LHCN-M2 (cell line): Measurements from ENCODE around the gene SETD1B. TPM values are rescaled to one million over a fixed set of nuclear protein-coding genes. Genes with fewer than 3 reads are reported as not detected.
"Not testable (repeated sequence)": the region's sequence is repeated elsewhere in the genome, so short reads cannot be mapped to it uniquely, and the experiment has no call there.

ENCODE experiments used
- DNase-seq: peaks from one replicate; pipeline ENCODE4 v3.0.0-alpha.2; 2012; ENCODE audit warnings: low read depth
- total RNA-seq: library from RNA; depleted of rRNA; stranded (reverse); fragments of >200 nt; gene quantifications from 2 replicates; pipeline ENCODE4 v1.2.3, GENCODE V29; 2014

Gene SETD1B
- total RNA-seq, 1 experiment from 2014 or later, result 2.9 TPM

DNA sequence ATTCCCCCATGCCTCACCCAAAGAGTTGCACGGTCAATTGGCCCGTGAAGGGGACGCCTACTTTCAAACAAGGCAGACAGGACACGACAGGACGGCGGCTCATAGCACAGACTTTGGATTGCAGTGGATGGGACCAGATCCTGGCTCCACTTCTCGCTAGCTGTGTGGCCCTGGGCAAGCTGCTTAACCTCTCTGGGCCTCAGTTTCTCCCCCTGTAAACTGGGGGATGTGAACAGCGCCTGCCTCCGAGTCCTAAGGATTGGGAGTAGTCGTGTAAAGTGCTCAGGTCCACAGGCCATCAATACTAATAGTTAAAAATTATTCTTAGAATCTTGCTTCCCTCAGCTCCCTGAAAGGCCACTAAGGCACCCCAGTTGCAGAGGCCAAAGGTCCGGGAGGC, 23.4 kb upstream of the SETD1B start:
- no peak for DNase-seq

DNA sequence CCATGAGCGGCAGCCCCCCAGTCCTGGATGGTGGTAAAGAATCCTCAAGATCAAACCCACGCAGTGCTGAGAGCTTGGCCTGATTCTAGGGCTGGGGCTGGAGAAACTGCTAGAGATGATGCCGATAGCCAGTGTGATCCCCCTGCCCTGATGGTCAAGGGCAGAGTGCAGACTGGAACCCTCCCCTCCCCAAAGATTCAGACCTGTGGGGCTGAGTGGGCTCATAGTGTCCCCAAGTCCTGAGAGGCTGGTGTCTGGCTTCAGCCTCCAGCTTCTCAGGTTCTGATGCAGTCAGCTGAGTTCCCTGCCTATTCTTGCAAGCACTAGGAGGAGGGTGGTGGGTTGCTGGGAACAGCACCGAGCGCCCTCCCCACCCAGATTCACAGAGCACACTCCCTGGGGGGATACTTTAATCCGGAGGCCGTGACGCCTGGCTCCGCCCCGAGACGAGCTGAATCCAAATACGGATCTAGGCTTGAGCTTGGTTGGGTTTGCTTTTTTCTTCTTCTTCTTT, 22.3 kb upstream of the SETD1B start:
- no peak for DNase-seq

DNA sequence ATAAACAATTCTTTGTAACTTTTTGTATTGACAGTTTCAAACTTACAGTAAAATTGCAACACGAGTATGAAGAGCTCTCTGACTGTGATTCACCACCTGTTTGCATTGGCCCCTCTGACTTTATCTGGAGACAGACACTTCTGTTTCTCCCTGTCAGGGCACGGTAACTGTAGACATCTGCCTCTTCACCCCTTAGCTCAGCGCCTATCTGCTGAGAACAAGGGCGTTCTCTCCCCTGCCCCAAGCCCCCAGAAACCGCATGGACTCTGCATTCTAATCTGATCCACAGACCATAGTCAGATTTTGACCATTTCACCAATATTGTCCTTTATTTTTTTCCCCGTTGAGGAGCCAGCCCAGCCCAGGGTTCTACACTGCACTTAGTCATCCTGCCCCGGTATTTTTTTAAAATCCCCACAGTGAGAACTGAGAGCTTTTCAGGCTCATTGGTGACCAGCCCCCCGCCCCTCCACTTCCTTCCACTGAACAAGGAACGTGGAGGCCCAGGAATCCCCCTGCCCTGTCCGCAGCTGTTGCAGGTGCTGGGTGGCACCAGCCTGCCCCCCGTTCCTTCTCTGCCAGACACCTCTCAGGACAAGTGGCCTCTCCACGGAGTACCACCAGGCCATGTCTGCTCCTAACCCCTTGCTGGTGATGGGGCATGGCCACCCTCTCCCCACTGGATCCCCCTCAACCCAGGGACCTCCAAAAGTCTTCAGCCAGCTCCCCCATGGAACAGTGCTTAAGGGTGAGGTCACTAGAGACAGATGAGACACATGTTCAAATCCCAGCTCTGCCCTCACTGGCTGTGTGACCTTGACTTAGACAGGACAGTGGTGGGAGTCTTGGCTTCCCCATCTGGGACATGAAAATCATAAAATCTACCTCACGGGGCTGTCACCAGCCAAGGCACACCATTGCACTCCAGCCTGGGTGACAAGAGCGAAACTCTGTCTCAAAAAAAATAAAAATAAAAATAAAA, 21.5 kb upstream of the SETD1B start:
- peak; percentile 63 for DNase-seq

DNA sequence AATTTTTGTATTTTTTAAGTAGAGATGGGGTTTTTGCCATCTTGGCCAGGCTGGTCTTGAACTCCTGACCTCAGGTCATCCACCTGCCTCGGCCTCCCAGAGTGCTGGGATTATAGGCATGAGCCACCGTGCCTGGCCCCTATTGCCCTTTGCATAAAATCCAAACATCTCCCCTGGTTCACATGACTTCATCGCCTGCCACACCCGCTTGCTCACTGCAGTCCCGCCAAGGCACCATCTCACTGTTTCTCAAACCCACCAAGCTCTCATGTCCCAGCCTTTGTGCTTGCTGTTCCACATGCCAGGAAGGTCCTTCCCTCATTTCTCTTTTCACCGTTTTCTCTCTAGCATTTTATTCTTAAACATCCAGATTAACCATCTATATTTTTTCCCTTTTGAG, 20.0 kb upstream of the SETD1B start:
- no peak for DNase-seq

DNA sequence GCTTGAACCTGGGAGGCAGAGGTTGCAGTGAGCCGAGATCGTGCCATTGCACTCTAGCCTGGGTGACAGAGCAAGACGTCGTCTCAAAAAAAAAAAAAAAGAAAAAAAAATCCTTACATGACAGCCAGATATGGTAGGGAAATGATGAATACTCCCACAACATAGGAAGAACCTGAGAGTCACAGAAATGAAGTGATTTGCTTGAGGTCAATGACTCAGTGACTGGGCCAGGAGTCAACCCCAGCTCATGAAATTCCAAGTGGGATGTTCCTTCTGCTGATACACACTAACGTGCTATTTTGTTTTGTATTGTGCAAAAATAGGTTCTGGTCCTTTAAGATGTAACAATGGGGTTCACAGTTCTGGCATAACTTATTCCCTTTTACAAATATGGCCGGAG, 19.3 kb upstream of the SETD1B start:
- DNase-seq, result peak; percentile 88

DNA sequence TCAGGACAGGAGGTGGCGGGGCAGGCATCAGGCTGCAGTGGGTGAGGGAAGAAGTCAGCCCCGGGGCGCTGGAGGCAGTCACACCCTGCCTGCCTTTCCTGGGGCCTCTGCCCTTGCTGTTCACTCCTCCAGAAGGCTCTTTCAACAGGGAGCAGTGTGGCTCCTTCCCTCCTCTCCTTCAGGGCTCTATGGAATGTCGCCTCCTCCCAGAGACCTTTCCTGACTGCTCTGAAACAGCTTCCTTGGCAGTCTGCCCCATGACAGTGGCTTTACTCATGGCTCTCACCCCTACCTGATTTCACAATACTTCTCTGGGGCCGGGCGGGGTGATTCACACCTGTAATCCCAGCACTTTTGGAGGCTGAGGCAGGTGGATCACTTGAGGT, 17.4 kb upstream of the SETD1B start:
- peak; percentile 90 for DNase-seq

DNA sequence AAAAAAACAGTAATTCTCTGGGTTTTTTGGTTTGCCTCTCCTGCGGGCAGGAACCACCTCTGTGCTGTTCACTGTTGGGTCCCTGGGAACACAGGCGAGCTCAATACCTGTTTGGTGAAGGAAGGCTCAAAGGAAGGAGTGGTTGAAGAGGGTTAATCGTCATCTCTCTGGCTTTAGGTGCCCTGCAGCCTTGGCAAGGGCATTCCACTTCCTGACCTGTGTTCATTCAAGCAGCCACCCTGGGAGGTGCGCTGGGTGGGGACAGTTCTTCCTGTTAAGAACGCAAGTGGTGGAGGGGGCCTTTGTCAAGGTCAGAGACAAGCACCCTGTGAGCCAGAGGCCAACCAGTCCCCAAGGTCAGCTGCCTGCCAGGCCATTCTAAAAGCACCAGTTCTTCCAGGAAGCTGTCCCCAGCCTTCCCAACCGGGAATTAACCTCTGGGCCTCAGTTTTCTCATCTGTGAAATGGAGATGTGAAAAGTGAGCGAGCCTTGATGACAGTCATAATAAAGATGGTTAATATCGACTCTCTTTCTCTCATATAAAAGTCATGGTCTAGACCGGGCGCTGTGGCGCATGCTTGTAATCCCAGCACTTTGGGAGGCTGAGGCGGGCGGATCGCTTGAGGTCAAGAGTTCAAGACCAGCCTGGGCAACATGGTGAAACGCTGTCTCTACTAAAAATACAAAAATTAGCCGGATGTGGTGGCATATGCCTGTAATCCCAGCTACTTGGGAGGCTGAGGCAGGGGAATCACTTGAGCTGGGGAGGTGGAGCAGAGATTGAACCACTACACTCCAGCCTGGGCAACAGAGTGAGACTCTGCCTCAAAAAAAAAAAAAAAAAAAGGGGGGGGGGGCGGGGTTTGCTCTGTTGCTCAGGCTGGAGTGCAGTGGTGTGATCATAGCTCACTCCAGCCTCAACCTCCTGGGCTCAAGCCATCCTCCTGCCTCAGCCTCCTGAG, 16.5 kb upstream of the SETD1B start:
- no peak for DNase-seq

DNA sequence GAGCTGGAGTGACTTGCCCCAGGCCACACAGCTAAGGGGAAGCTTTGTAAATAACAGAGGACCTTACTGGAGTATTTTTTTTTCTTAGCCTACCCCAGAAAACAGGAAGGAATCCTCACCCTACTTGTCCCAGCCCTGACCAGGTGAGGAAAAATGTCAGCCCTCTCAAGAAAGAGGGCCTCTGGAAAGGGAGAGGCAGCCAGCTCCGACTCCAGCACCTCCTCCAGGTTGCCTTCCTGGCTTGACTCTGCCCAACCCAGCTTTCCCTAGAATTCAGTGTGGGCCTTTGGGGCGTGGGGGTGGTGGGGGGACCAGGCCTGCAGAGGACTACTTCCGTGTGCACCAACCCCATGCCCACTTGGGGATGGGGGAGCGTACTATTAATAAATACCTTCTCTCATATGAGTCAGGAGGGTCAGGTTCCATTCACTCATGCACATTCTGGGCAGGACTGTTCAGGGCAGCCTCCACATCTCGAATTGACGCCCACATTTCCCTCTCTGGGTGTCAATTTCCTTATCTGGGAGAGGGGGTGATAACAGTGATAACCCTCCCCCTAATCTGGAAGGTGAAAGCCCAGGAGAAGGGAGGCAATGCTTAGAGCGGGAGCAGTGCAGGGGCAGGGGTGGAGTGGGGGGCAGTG, 15.5 kb upstream of the SETD1B start:
- DNase-seq, result no peak

DNA sequence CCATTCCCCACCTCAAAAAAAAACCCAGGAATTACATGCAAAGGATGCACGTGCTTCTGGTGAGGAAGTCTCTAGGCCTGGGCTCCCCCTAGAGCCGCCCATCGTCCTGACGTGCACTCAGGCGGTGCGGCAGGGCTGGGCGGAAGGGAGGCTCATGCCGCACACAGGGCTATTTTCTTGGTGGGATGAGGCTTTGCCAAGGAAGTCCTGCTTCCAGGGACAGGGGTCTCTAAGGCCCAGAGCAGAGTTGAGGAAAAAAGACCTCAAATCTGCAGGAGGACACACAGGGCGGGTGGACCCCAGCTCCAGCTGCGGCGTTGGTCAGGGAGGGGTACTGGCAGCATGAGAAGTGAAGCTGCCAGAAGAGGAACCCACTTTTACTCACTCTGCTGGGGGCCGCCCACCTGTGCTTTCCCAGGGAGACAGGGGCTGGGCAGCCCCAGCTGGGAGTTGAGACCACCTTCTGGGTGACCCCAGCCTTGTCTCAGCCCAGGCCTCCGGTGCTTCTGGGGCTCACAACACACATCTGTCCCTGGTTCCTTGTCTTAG, 14.5 kb upstream of the SETD1B start:
- no peak for DNase-seq

DNA sequence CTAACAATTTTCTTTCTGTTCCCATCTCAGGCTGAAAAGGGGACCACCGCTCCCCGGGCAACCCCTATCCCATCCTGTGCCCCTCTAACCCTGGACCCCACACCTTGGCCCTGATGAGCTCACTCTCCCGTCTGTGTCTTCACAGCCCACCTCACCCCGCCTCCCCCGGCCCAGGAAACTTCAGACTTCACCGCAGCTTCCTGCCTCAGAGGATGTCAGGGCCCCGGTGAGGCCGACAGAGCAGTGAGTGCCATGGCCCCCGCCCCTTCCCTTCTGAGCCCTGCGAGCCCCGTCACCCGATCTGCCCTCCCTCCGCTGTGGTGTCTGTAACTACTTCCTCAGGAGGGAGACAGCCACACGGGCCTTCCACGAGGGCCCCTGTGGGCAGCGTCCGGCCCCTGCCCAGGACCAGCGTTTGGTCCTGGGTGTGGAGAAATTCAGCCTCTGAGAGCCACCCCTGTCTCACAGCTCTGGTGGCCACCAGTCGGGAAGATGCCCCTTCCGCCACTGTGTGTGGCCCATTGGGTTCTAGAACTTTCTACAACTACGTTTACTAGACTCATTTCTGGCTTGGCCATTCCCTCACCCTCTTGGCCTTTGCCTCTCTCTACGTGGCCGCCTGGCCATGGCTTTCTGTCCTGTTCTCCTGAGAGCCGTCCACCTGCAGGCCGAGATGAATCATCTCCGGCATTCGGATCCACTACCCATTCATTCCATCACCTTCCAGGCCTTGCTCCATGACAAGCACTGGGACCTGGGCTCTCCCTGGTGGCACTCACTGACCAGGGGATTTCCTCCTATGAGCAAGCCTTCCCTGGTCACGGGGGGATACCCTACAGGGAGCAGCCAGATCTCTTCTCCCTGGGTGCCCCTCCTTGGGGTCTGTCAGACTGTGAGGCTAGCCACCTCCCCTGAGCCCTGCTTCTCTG, 13.7 kb upstream of the SETD1B start:
- DNase-seq, result no peak

DNA sequence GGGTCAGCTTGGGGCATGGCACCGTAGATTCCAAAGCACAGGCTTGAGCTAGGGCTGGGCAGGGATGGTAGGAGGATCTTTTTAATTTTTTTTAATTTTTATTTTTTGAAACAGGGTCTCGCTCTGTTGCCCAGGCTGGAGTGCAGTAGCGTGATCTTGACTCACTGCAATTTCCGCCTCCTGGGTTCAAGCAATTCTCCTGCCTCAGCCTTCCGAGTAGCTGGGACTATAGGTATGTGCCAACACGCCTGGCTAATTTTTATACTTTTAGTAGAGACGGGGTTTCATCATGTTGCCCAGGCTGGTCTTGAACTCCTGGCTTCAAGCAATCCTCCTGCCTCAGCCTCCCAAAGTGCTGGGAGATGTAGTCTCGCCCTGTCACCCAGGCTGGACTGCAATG, 13.0 kb upstream of the SETD1B start:
- not testable (repeated sequence) for DNase-seq

DNA sequence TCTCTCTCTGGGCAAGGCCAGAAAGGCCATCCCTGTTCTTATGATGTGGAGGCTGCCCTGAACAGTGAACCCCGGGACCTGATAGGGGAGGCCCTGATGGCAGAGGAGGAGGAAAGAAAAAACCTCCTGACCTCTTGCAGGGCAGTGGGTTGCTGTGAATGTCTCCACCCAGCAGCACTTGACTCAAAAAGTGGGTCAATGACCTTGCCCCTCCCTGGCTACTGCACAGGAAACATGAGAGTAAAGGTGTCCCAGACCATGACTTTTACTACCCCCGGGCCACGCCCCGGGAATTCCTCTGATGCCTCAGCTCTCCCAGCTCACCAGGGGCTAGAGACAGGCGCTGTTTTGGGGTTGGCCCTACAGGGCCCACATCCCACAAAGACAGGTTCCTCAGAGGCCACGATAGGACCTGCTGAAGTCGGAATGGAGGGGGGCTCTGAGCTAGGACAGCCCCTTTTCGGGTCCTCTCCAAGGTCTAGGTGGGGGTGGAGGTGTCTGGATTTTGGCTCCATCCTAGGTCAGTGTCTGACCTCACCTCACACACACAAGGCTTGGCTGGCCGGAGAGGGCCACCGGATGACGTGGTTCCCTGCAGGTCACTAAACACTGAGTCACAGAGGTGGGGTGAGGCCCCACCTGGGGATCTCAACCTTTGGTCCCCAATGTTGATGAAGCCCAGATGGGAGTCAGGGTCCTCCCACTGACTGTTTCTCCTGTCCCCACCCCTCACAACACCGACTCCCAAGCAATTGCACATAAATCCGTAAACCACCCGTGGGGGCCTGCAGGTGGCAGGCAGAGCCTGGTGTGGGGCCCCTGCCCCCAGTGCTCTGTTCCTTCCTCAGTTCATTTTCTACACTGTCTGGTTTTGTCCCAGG, 11.9 kb upstream of the SETD1B start:
- DNase-seq, result no peak

DNA sequence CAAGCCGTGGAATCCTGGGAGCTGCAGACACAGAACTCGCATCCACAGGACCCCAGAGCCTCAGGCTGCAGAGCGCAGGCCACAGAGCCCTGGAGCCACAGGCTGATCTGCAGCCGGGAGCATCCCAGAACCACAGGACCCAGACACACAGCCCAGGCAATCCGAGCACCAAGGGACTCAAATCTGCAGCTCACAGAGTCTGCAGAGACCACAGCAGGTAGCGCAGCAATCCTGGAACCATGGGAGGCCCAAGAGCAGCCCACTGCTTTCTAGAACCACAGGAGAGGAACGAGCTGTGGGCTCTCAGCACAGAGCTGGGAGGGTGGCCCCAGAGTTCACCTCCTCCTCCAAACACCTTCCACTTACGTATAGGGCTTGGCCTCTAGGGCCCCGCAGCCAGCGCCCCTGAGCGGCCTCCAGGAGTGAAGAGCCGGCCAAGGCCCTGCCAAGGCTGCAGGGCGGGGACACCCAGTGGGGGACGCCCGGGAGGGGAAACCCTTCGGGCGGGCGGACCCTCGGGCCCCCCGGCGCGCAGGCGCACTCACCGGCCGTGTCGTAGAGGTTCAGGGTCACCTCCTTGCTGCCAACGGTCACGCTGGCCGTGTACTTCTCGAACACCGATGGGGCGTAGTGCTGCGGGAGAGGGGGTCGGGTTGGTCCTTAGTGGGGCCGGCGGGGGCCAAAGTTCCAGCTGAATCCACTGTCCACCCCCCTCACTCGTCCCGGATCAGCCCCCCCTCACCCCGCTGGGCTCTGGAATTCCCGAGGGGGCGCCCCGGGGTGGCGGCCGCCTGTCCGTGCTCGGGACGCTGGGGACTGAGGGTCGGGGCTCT, 11.0 kb upstream of the SETD1B start:
- DNase-seq, result no peak

DNA sequence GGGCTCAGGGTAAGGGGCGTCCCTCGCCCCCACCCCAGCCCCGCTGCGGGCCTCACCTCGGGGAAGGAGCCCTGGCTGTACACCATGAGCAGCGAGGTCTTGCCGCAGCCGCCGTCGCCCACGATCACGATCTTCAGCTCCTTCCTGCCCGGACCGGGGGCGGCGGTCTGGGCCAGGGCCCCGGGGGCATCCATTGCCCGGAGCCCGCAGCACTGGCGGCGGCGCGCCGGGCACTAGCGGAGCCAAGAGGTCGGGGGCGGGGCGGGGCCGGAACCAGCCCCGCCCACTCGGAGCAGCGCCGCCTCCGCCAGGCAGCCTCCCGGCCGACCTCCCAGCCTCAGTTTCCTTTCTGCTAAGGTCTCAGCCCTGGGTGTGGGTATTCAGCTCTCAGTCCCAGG, 10.4 kb upstream of the SETD1B start, which contains the start of gene RHOF:
Gene RHOF (minus strand): TSS at position 249 of the 398 bp plus-strand sequence. CDS start 55 bp downstream, at position 194.
- DNase-seq, result no peak

DNA sequence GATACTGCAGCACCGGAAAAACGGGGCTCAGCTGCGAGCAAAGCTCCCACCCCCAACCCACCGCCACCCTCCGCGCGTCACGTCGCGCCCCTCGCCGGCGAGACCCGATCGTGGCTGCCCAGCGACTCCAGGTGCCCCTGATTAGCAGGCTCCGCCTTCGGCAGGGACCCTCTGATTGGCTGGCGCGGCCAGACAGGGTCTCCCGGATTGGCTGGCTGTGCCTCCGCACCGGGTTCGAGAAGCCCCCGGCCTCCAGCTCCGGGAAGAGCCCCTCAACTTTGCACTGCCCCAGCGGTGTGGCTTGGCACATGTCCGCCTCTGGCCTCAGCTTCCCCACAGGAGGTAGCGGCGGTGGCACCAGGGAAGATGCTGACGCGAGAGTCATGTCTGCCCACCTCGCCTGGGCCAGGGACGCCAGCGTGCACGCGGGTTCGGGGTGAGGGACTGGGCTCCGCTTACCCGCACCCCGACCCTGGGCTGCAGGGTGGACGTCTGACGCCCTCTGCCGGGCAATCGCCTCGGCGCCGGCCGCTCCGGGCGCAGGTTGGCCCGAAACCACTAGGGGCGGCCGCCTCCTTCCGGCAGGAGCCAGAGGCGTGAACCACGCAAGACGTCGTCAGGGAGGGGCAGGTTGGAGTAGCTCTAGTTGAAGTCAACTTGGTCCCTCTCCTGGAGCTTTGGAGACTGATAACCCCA, 9.8 kb upstream of the SETD1B start:
- peak; percentile 82 for DNase-seq

DNA sequence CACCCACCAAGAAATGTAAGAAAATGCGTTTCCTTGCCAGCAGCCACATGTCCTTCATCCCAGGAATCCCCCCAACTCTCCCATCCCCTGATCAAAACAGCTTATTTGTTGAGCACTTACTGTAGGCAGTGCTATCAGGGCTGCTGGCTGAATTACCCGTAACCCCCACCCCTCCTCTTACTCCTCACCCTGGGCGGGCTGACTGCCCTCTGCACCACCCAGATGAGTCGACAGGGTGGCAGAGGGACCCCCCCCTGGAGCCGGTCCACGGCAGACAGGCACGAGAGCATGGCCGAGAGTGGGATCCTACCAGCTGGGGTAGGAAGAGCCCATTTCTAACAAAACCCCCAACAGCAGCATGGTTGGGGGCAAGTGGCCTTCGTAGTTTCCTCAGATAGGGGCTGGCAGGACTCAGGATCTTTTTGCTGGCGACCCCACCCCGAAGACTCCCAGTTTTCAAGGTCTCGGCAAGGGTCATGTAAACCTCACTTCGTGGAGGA, 9.2 kb upstream of the SETD1B start:
- DNase-seq, result no peak
